GM19324 (cell line): ENCODE results near the gene PGM5.

ENCODE experiments used
- ATAC-seq: cut with Tn5 transposase; IDR thresholded peaks from one replicate; pipeline ENCODE4 v1.9.1; 2021; ENCODE audit warnings: mild to moderate bottlenecking, moderate library complexity; ENCODE audit not compliant: unreplicated experiment, low FRiP score

PGM5 gene

DNA sequence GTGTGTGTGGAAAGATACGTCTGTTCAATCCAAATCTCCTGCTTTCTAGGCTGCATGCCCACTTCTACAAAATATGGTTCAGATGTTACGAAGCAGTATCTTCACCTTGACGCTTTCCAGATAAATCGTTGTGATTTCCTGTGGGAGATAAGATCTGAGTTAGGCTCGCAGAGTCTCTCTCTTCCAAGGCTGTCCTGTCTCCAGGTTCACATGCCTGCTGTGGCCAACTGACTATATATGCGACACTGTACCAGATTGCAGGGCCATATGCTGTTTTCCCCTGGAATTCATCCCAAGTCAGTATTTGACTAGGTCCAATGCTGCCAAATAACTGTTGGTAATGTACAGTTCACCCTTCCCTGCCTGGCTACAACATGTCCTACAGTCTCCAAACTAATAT is 136.4 kb downstream of the PGM5 start:
- ATAC-seq, result no peak

DNA sequence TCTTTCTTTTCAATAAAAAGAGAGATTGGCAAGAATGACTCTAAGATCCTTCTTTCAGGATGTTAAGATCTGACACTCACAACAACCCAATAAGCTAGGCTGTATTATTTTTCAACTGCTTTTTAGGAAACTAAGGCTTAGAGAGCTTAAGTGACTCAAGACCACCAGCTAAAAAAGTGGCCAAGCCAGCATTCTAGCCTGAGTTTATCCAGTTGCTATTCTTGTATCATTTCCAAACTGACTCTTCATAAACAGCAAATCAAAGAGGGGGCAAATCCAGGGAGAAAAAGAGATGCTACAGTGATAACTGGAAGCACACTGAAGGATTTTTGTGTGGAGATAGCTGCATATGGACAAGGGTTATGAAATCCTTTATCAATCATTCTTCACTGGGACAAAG is 137.1 kb downstream of the PGM5 start:
- ATAC-seq, result no peak

DNA sequence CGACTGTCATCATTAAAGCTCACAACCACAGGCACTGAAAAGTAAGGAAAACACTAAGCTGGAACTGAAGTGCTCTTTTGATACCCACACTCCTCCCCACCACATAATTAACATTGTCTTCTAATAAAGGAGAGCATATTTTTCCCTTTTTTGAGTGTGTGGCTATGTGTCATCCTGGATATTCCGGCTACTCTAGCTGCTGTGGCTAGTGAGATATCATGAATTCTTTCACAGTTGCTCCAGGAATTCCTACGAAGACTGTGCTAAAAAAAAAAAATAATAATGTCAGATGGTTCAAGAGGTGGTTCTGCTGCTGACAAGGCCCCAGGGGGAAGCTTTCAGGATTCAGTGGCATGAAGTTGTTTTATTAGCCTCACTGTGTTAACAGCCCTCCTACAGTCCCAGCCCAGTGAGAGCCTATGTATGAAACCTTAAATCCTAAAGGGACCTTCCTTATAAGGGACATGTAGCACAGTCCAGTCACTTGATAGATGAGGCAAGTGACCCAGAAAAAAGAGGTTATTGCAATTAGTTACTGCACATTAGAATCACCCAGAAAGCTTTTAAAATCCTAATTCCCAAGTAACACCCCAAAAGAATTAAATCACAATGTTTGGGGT is 137.7 kb downstream of the PGM5 start:
- no peak for ATAC-seq

DNA sequence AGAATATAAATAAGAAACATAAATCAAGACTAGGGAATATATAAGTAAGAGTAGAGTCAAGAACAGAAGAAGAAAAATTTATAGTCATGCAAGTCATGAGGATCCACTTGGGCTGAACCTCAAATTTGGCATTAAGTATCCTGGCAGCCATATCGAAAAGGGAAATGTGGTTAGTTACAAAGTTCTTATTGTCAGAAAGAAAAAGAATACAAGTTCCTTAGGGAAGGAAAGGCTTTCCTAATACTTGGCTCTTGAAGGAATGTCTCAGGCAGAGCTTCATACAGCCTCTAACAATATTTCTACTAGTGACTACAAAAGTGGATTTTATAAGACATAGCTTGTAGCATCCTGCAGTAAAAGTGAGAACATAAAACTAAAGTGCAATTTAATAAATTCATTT is 138.8 kb downstream of the PGM5 start:
- ATAC-seq, result no peak

DNA sequence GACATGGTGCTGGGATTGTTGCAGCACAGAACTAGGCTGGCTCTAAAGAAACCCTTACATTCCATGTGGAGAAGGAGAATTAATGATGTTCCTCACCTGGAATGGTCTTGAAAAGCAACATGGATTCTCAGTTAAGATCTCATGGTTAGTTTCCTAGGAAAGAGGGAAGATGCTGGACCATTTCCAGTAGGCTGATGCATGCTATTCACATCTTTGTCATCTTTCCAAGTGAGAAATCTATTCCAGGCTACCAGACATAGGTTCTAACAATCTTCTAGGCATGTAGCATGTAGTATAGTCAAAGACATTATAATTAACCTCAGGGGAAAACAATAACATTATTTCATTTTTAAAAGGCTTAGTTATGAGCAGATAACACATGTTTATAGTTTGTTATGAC is 139.9 kb downstream of the PGM5 start:
- no peak for ATAC-seq

DNA sequence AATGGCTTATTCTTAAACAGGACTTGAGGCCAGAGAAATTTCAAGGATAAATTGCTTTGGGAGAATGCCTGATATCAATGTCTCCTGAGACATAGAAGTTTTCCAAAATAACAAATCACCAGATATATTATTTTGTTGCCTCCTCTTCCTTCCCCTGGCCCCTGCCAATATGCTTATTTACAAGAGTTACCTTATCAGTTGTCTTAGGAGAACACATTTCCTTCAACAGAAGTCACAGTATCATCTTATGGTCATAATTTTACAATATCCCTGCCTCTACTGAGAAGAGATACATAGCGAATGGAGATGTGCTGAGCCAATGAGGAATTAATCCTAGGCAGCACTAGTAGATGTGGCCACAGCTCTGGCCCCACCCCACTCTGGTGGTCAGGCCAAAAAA is 141.2 kb downstream of the PGM5 start:
- no peak for ATAC-seq

DNA sequence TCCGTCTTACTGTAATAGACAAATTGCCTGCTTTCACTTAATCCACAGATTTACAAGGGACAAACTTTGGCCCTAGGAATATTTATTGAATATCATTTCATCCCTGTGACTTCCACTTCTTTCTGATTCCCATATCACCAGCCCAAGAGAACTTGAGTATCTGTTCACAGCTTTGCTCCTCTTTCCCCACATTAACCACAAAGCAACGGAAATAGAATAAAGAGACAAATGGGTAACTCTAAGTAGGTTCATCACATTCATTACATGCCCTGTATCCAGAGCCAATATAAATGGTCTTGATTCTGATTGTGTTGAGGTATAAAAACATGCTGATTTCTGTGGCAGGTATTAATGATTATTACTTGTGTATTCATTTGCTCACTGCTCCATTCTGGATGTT is 142.4 kb downstream of the PGM5 start:
- no peak for ATAC-seq

DNA sequence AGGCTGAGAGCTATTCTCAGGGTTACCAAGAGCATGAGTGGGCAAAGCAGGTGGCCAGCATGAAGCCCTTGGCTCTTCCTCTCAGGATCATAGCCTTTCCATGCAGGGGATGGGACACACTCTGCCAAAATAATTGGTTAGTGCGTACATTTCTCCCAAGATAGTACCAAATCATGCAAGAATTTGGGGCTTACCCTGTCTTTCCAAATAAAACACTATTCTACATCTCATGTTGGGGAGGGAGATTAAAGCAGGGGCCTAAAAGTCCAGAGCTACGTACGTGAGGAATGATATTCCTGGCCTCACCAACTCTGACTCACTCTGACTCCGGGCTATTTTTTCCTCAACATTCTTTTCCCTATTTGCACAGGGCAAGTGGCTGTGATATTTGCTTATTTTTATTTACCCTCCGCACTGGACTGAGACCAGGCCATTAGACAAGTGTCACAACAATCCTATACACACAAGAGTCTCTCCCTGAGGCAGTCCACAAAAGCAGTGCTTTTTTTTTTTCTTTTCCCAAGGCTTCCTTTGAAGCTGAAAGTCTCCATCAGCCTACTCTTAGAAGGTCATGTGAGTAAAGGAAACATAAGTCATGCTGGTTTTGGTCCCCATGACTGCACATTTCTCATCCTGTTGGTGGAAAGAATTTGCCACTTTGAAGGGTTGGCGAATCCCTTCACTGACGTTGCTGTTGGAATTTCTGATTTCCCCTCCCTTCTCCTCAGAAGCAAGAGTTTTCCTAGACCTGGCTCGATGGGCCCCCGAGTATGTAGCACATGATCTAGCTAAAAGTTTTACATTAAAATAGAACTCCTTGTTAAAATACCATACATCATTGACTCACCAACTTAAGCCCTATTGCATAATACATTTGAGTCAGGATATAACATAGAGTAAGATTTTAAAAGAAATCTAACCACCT is 144.3 kb downstream of the PGM5 start:
- ATAC-seq, result no peak

DNA sequence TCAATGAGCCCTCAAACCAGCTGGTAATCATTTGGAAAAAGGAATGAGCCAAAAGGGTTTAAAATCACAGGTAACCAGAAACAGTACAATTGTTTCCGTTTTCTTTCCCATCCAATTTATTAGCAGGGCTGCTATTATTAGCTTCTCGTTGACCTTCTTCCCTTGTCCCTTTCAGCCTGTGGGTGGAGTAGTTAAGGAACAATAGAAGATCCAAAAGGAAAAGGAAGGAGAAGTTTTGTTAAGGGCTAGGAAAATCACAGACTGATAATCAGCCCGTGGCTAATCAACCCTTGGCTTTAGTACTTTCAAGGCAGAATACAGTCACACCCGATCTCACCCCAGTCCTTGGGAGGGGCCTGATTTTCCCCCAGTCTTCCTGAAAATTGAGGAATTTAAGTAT is 145.9 kb downstream of the PGM5 start:
- ATAC-seq, result no peak

DNA sequence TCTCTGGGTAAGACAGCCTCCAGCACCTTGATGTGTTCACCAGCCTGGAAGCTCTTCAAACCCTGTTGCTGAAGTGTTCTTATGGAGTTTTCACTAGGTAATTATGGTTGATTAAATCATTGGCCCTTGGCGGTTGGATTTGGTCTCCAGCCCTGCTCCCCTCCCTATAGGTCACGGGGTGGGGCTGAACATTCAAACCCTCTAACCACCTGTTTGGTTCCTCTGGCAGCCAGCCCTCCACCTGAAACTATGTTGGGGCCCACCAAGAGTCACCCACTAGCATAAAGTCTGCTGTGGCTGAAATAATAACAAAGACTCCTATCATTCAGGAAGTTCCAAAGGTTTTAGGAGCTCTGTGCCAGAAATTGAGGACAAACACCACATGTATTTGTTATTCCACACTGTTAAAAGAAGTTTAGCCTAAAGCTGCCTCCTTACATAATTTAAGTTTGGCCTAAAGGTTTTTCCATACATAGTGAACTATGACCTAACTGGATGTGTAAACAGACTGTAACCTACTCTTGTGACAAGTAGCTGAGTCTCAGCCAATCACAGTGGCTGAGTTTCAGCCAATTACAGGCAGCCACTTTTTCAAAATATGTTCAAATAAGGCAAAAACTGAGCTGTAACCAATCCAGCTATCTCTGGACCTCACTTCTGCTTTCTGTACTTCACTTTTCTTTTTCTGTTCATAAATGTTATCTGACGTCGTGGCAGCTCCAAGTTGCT is 149.4 kb downstream of the PGM5 start:
- ATAC-seq, result no peak

DNA sequence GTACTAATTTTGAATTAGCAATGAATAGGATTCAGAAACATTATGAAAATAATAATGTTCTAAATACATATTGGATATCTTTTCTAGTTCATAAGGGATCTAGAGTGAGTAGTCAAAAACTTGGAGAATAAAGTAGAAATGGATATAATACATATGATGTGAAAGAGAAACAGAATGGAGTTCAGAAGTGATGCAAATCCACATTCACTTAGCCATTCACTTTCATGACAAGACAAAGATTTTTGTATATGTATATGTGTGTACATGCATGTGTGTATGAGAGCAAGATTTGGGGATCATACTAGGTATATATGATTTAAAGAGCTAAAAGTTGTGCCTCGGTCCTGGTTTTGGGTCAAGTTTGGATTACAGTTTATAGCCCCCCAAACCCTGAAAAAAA is 150.1 kb downstream of the PGM5 start:
- no peak for ATAC-seq

DNA sequence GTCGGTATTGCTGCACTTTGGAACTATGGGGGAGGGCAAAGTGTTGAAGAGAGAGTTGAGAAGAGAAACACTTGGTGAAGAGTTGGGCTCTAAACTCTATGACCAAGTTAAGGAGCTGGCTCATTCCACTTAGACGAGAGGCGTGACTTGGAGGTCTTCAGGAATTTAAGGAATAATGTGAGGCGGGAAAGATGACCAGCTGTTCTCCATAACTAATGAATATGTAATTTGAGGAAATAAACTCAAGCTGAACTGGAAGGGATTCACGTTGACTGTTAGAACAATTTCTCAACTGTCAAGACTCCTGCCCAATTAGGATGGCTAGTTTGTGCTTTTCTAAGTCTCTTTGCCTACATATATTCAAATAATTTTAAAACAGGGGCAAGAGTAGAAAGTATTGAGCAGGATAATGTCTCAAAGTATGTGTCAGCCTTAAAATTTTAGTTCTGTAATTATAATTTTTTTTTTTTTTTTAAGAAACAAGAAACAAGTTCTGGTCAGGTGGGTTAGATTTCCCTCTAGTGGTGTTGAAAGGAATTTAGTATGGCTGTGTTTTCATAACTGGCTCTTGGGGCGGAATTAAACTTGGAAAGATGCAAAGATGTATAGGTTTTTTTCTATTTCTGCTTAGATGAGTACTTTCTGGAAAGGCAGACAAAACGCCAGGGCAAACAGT is 150.9 kb downstream of the PGM5 start:
- ATAC-seq, result no peak

DNA sequence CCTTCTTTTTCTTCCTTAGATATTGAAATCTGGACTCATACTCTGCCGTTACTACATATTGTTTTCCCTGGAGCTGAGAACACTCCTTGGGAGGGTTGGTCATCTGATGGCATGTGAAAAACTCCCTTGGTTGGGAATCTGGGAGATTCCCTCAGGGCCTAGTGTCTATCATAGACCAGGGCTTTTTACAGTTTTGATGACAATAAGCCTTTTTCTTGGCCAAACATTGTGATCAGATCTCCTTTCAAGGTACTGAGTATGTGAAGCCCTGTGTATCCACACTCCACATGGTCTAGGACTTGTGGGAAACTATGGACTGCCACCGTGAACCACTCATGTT is 151.4 kb downstream of the PGM5 start:
- no peak for ATAC-seq

DNA sequence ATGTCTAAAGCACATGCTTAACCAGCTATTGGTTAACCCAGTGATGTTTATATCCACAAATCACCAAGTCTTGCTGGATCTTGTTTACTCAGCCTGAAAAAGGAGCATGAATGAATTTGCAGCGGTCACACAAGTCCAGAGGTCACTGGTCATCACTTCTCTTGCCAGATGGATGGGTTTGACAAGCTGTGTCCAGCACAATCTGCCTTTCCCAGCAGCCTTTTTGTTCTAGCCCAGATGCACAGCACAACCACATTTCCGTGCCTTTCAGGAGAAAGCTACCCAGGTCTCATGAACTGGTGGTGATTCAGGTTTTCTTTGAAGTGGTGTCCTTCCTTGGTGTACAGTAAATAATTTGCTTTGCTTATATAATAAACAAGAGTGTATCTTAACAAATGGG is 152.1 kb downstream of the PGM5 start:
- ATAC-seq, result no peak

DNA sequence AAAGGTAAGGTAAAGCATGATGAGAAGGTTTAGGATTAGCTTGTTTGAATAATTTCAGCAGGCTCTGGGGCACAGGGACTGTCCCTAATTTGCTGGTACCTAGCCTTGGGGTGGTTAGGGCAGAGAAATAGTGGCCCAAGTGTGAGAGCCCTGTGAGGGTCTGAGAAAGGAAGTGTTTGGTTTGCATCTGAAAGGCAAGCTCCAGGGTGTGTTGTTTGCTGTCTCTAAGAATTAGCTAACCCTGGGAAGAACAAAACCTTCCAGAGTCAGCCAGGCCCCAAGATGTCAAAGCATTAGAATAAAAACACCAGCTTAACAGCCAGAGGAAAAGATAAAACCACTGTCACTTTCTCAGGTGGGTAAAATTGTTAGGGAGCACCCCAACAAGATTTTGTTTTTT is 153.3 kb downstream of the PGM5 start:
- no peak for ATAC-seq

DNA sequence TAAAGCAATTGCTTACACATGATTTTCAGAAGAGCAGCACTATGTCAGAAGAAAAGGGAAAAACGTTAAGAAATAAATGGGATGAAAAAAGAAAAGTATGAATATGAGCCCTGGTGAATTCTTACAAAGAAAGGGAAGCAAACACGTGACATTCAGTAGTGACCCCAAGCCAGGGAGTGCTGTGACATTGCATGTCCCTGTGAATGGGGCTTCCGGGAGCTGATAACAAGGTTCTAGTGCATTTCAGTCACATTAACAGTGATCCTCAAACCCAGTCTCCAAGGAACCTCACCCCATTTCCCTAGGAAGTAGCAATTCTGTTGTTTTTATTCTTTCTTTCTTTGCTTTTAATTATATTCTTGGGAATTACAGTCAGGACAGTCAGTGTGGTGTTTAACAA is 157.0 kb downstream of the PGM5 start:
- ATAC-seq, result no peak

DNA sequence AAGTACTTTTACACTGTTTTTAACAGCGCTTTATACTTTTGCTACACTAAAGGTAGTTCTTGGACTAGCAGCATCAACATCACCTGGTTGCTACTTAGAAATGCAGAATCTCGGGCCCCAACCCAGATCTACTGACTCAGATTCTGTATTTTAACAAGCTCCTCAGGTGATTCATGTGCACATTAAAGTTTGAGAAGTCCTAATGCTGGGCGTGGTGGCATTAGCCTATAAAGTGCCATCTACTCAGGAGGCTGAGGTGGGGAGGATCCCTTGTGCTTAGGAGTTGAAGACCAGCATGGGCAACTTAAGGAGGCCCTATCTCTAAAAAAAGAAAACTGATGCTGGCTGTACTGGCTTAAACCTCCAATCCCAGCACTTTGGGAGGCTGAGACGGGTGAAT is 157.6 kb downstream of the PGM5 start:
- ATAC-seq, result no peak

DNA sequence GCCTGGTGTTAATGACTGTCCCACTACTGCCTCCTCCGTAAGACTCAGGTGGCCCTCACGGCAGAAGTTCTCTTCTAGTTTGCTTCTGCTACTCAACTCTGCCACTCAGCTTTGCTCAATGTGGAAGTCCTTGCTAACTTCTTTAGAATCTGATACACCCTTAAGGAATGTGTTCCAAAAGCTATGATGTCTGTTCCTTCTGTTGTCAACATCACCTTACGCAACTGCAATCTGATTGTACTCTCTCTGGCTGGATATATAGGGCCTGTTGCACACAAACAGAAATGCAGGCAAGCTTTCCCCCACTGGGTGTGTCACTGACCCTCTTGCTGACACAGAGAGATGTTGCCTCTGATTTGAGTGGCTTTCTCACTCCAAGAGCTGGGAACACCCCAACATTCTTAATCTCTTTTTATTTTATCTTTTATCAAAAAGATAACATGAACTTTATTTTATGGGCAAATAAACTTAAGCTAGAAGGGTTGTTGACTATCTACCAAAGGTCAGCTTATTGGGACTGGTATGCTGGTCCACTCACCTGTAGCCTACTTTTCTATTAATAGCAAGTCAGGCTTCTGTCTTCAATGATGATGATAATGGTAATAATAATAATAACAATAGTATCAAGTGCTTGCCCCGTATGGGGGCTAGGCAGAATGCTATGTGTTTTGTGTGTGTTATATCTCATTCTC is 159.1 kb downstream of the PGM5 start:
- ATAC-seq, result no peak

DNA sequence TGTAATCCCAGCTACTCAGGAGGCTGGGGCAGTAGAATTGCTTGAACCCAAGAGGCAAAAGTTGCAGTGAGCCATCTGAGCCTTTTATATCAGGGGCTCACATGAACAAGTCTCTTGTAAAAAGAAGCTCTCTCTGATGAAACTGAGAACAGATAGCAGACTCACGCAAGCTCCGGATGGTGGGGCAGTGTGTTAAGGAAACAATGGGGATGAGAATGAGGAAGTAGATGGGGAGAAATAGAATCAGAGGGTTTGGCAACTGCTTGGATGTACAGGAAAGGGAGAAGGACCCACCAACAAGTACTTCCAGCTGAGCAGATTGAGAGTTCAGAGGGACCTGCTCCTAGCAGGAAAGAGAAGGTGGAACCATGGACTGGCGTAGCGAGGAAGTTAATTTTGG is 165.7 kb downstream of the PGM5 start:
- ATAC-seq, result no peak

DNA sequence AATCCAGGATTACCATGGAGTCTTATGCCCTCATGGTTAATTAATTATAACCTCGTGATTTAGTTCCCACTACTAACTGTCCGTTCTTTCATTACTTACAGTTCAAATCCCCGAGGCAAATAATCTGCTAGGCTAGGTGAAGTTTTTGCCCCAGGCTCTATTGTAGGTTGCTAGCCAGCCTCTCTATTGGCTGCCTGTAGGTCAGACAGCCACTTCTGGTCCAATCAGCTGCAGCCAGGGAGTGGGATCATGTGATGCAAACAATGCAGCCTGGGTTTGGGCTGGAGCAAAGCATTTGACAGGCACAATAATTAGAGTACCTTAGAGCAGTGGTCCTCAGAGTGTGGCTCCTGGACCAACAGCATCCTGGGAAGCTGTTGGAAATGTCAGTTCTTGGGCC is 166.5 kb downstream of the PGM5 start:
- ATAC-seq, result no peak
